GM21367 (cell line): Measurements from ENCODE around the gene ROCK2.
"Not testable (repeated sequence)": the region's sequence is repeated elsewhere in the genome, so short reads cannot be mapped to it uniquely, and the experiment has no call there.

ENCODE experiments used
- ATAC-seq: cut with Tn5 transposase; IDR thresholded peaks from one replicate; pipeline ENCODE4 v1.9.1; 2021; ENCODE audit not compliant: unreplicated experiment

The ROCK2 gene

GRCh38 chr2:11279398-11279797, 65.0 kb downstream of the ROCK2 start:
- ATAC-seq, result no peak

GRCh38 chr2:11278219-11278618, 66.2 kb downstream of the ROCK2 start:
- ATAC-seq, result no peak

GRCh38 chr2:11275910-11276309, 68.5 kb downstream of the ROCK2 start:
- ATAC-seq, result no peak

GRCh38 chr2:11270891-11271290, 73.5 kb downstream of the ROCK2 start:
- no peak for ATAC-seq

GRCh38 chr2:11267931-11268330, 76.5 kb downstream of the ROCK2 start:
- no peak for ATAC-seq

- ATAC-seq, result no peak
These were observed 79.6 kb downstream of the ROCK2 start for GRCh38 chr2:11264818-11265217.

GRCh38 chr2:11264007-11264406, 80.4 kb downstream of the ROCK2 start:
- no peak for ATAC-seq

- no peak for ATAC-seq
These were observed 81.3 kb downstream of the ROCK2 start for GRCh38 chr2:11263177-11263576.

GRCh38 chr2:11262438-11262837, 82.0 kb downstream of the ROCK2 start:
- not testable (repeated sequence) for ATAC-seq

GRCh38 chr2:11261564-11261963, 82.9 kb downstream of the ROCK2 start:
- not testable (repeated sequence) for ATAC-seq

GRCh38 chr2:11260979-11261378, 83.5 kb downstream of the ROCK2 start:
- no peak for ATAC-seq

- ATAC-seq, result no peak
These were observed 86.5 kb downstream of the ROCK2 start for GRCh38 chr2:11257964-11258363.

GRCh38 chr2:11257078-11257477, 87.4 kb downstream of the ROCK2 start:
- ATAC-seq, result no peak

GRCh38 chr2:11256166-11256565, 88.3 kb downstream of the ROCK2 start:
- no peak for ATAC-seq

- no peak for ATAC-seq
These were observed 90.3 kb downstream of the ROCK2 start for GRCh38 chr2:11254100-11254536.

- not testable (repeated sequence) for ATAC-seq
These were observed 92.0 kb downstream of the ROCK2 start for GRCh38 chr2:11252458-11252857.

- no peak for ATAC-seq
These were observed 93.8 kb downstream of the ROCK2 start for GRCh38 chr2:11250400-11251196.

GRCh38 chr2:11245322-11245721, 99.1 kb downstream of the ROCK2 start:
- no peak for ATAC-seq

- ATAC-seq, result no peak
These were observed 100.2 kb downstream of the ROCK2 start for GRCh38 chr2:11244091-11244826.

GRCh38 chr2:11243512-11243911, 100.9 kb downstream of the ROCK2 start:
- no peak for ATAC-seq

GRCh38 chr2:11242542-11243174, 101.8 kb downstream of the ROCK2 start:
- no peak for ATAC-seq
